A204.1 (cell line): ENCODE data around the gene PLA2G2C.

Experiments
- FAIRE-seq: peaks from 2 replicates; lab custom pipeline; 2012; peaks lifted over from hg19 to GRCh38; lab: Jason Lieb, UNC

The PLA2G2C gene

GRCh38 chr1:20152599-20152930 lies 33.8 kb downstream of the PLA2G2C start:
- no peak for FAIRE-seq

- no peak for FAIRE-seq
These were observed 34.3 kb downstream of the PLA2G2C start for GRCh38 chr1:20151906-20152598.

DNA sequence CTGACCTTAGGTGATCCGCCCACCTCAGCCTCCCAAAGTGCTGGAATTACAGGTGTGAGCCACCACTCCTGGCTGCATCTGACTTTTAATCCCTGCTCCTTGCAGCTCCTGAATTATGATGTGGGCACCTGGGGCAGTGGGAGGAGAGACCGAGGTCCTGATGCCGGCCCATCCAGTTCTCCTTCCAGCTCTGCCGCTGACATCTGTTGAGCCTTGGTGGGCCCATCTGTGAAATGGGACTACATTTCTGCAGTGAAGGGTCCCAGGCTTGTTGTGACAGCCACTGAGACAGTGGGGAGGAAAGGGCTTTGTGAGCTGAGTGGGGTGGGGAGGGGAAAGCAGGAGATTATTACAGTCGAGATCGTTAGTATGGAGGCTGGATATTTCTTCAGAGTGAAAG lies 35.3 kb downstream of the PLA2G2C start:
- FAIRE-seq: no peak

- FAIRE-seq: no peak
These were observed 36.0 kb downstream of the PLA2G2C start for GRCh38 chr1:20150326-20150705.

DNA sequence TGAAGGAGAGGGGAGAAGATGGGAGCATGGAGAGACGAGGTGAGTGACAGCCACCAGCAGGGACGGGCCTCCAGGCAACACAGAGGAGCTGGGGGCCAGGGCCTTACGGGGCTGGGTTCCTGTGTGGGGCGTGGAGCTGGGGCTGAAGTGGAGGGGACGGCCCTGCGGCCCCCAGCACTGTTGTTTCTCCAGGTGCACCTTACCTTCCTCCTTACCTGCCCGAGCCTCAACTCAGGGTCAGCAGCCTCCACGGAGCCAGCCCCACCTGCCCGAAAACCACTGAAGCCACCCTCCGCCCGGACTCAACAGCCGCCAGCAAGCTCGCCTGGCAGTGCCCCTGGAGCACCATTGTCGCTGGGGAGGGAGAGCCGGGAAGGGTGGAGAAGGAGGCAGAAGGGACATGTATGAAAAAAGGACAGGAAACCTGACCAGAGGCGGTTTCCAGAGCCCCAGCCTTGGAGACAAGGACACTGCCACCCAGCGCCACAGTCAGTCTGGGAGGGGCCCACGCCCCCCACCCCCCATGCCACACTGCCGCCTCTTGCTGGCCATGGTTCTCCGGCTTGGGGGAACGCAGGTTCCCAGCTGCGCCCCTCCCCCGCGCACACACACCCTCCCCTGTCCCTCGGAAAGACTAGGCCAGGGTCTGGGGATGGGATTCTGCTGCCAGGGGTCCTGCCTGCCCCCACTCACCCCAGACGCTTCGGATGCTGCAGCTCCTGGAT lies 36.6 kb downstream of the PLA2G2C start:
- no peak for FAIRE-seq

DNA sequence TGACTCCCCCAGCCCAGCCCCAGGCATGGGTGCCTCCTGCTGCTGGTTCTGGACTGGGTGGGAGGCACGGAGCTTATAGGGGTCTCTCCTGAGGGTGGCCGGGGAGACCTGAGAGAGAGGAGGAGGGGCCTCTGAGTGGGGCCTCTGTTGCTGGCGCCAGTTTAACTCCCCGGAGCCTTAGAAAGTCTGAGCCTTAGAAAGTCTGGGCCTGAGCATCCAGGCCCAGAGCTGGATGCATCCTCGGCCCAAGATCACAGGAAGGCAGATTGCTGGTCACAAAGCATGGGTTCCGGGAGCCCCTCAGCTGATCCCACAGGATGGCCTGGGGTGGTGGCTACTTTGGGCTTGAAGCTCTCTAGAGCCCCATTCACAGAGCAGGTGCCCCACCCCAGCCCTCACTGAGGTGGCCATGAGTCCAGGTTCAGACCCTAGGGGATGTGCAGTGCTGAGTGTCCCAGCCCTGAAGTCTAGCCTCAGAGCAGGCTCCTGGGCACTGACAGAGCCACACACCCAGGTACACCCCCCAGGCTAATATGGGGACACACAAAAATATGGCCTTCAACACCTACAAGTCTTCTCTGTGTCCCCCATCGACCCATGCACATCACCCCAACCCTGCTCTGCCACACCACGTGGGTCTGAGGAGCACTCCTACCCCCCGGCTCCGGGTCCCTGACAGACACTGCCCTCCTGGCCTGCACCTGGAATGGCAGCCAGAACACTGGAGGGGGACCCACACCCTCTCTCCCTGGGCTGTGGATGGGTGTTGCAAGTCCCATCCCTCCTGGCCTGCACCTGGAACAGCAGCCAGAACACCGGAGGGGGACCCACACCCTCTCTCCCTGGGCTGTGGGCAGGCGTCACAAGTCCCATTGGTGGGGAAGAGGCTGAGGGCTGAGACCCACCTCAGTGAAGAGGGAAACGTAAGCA lies 37.5 kb downstream of the PLA2G2C start:
- no peak for FAIRE-seq

GRCh38 chr1:20147846-20148570 lies 38.3 kb downstream of the PLA2G2C start:
- FAIRE-seq: no peak

DNA sequence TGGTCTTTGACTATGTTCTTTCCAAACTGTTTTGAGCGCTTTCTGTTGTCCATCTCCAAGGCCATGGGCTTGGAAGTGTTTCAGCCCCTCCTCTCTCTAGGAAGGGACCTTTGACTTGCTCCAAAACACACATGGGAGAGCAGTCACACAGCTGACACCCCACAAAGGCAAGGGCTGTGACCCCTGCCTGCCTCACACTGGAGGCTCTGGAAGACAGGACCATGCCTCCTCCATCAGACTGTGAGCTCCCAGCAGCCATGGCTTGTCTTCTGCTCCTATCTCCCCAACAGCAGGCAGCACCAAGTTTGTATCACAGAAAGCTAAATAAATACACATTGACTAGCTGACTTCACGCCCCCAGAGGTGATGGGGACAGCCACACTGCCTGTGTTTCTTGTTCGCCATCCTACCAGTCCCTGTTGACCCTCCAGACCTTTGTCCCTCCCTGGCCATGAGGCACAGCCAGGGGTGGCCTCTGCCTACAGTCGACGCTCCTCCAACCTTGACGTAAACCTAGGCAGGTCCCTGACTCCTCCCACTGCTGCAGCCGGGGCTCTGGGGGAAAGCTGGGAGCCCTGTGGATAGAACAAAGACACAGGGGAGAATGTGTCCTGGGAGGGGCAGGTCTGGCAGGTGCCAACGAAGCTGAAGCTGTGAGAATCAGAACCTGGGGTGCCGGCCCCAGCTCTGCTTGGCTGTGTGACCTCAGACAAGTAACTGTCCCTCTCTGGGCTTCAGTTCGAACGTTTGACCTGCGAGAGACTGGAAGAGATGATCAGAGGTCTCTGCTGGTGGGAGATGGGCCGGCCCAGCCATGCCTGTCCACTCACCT lies 42.4 kb downstream of the PLA2G2C start:
- no peak for FAIRE-seq

- FAIRE-seq: no peak
These were observed 43.0 kb downstream of the PLA2G2C start for GRCh38 chr1:20143318-20143717.

DNA sequence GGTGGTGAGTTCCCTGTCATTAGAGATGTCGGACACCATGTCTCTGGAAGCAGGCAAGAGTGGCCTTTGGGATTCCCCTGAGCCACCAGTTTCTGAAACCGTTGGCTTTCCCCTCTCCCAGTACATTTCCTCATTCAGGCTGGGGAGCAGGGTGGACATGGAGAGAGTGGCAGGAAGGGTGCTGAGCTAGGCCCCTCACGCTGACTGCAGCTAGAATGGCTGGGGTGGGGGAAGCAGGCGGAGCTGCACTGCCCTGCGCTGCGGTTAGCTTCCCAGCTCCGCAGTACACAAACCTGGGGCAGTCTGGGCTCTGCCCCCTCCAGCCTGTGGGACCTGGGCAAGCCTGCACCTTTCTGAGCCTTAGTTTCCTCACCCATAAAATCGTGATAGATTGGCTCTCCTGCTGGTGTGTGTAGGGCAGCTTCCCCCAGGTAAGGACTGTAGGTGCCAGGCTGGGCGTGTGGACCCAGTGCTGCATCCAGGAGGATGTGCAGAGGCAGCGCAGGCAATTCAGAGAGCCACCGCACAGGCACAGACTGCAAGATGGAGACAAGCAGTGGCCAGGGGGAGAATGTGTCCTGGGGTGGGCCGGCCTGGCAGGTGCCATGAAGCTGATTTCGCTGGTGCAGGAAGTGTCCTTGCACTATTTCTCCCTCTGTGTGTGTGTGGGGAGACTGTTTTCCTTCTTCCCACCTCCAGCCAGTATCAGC lies 44.2 kb downstream of the PLA2G2C start:
- FAIRE-seq: no peak

DNA sequence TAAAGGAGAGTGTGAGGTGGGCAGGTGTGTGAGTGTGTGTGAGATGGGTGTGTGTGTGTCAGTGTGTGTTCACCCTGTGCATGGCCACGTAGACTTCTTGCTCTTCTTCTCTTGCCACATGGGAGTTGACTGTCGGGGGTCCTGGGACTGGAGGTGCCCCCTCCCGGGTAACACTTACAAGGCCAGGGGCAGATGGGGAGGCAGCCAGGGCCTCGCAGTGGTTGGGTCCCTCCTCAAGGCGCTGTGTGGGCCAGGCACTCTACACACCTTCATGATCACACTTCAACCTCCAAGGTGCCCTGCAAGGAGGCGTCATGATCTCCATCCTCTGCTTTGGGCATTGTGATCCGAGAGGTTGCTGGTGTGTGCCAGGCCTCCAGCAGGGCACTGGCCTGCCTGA lies 44.9 kb downstream of the PLA2G2C start:
- FAIRE-seq: no peak

- no peak for FAIRE-seq
These were observed 45.3 kb downstream of the PLA2G2C start for GRCh38 chr1:20141001-20141400.

DNA sequence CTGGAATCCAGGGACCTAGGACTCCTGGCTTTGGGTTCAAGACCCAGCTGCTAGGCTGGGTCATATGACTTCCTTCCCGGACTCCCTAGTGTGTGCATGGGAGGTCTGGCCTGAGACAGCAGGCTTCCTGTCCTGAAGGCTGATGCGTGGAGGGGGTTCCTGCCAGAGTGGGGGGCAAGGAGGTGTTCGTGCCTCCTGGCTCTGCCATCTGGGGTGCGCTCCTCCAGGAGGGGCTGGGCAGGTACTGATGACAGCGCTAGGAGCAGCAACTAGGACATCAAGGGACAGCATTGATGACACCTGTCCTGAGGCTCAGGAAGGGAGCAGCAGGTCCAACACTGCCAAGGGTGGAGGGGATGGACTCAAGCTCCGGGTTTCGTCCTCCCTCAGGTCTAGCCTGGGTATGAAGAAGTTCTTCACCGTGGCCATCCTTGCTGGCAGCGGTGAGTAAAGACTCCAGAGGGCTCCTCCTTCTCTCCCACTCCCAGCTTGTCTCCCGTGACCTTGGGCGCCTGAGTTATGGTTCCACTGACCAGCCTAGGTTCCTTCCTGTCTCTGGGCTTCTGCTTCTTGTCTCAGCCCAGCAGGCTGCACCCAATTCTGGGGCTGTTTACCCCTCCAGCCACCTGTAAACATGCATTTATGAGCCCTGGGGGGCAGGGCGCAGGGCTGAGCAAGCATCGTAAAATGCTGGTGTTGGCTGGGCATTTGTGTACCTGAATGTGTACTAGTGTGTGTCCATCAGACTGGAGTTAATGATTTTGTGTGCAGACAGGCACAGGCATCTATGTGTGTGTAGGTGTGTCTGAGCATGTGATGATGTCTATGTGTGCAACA lies 46.3 kb downstream of the PLA2G2C start:
- no peak for FAIRE-seq

- FAIRE-seq: no peak
These were observed 47.3 kb downstream of the PLA2G2C start, which contains the start of gene PLA2G2F for GRCh38 chr1:20138961-20139550. PLA2G2F (plus strand) TSS chr1:20139323; CDS start chr1:20139428, 105 bp downstream.

- no peak for FAIRE-seq
These were observed 48.0 kb downstream of the PLA2G2C start for GRCh38 chr1:20138346-20138745.

DNA sequence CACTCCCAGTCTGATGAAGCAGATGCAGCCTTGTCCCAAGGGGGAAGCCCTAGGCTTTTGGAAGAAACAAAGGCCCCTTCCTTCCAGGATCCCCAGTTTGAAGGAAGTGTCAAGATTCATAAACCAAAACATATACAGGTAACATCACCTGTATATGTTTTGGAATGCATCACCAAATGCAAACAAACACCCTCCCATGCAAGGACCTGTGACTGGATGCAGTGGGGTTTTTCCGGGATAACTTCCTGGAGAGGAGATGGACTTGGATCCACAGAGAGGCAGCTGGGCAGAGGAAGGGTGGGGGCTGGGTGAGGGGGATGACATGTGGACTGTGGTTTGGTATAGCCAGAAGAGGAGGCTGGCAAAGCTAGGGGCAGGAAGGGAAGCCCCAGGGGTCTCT lies 48.7 kb downstream of the PLA2G2C start:
- FAIRE-seq: no peak

DNA sequence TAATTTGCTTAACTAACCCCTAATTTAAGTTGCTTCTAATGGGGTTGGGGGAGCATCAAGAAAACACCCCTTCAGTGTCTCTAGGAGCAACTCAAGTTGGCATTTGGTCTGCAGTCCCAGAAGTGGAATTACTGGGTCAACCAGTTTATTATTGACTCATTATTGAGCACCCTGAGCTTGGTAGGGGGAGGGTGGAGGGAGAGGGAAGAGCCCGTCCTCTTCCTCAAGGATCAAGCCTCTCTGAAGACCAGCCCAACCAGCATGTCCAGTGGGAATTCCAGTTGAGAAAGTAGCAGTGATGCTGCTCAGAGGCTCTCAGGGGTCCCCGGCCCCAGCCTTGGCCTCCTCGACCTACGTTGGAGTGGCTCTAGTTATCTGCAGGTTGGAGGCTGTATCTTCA lies 49.3 kb downstream of the PLA2G2C start:
- no peak for FAIRE-seq

DNA sequence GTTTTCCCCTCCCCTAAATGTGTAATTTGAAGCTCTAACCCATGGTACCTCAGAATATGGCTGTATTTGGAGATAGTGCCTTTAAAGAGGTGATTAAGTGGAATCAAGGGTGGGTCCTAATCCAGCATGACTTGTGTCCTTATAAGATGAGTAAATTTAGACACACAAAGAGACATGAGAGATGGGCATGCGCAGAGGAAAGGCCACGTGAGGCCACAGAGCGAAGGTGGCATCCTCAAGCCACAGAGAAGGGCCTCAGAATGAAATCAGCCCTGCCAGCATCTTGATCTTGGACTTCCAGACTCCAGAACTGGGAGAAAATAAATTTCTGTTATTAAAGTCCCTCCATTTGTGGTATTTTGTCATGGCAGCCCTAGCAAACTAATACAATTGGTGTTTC lies 50.1 kb downstream of the PLA2G2C start:
- FAIRE-seq: no peak

DNA sequence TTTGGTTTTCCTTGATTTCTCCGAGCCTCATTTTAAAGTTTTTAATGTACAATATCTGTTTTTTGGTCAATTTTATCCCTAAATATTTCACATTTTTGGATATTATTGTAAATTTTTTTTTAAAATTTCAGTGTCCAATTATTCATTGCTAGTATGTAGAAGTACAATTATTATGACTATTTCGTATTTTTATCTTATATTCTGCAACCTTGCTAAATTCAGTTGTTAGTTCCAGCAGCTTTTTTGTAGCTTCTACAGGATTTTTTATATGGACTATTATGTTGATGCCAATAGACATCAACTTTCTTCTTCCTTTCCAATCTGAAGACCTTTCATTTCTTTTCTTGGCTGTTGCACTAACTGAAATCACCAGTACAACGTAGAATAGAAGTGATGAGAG lies 51.3 kb downstream of the PLA2G2C start:
- no peak for FAIRE-seq
